ENCODE data around the gene S1PR3.

S1PR3 gene

GRCh38 chr9:88971131-88971960 is 19.9 kb upstream of the S1PR3 start:
- no peak for DNase-seq (ENCODE audit: low spot score)
- TF ChIP-seq, protein P1, sequence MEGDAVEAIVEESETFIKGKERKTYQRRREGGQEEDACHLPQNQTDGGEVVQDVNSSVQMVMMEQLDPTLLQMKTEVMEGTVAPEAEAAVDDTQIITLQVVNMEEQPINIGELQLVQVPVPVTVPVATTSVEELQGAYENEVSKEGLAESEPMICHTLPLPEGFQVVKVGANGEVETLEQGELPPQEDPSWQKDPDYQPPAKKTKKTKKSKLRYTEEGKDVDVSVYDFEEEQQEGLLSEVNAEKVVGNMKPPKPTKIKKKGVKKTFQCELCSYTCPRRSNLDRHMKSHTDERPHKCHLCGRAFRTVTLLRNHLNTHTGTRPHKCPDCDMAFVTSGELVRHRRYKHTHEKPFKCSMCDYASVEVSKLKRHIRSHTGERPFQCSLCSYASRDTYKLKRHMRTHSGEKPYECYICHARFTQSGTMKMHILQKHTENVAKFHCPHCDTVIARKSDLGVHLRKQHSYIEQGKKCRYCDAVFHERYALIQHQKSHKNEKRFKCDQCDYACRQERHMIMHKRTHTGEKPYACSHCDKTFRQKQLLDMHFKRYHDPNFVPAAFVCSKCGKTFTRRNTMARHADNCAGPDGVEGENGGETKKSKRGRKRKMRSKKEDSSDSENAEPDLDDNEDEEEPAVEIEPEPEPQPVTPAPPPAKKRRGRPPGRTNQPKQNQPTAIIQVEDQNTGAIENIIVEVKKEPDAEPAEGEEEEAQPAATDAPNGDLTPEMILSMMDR (IDR thresholded peaks at IDR 0.05; ENCODE audit: extremely low read depth, missing control alignments) = no peak

- no peak for DNase-seq (ENCODE audit: low spot score)
- TF ChIP-seq, protein P1 (IDR thresholded peaks at IDR 0.05; ENCODE audit: extremely low read depth, missing control alignments) = no peak
Measured at GRCh38 chr9:88972401-88972800, 18.9 kb upstream of the S1PR3 start.

DNA sequence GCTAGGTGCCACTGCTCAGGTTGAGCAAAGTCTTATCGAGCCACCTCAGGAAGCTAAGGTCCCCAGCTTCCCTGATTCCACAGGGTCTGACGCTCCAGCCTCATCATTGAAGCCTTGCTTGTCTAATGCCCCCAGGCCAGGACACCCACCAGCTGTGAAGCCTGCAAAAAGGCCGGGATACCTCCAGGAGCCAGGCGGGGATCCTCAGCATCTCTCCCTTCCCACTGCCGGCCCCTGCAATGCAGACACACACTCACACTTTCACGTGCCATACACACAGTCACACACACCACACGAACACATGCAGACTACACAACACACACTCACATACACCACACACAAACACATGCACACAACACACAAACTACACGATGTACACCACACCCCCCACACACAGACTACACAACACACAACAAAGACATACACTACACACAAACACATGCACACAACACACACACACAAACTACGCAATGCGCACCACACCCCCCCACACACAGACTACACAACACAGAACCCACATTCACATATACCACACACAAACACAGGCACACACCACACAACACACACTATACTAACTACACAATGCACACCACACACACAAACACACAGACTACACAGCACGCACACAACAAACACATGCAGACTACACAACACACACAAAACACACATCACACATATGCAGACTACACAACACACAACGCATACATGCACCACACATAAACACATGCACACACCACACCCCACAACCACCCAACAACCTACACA is 17.8 kb upstream of the S1PR3 start:
- TF ChIP-seq, protein P1 (IDR thresholded peaks at IDR 0.05; ENCODE audit: extremely low read depth, missing control alignments) = no peak
- no peak for DNase-seq (ENCODE audit: low spot score)

DNA sequence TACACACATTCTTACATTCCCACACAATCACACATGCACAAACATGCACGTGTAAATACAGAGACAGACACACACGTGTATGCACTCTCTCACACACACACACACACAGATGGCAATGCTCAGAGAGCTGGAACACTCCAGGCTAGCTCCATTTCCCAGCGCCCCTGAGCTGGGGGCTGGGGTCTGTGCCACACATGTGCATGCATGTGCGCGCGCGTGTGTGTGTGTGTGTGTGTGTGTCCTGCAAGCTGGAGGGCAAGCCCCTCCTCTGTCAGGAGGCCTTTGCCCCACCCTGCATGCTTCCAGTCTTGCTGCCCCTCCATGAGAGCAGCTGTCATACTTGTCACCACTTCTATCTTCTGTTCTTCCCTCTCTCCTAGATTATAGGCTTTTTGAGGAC is 16.6 kb upstream of the S1PR3 start:
- no peak for DNase-seq (ENCODE audit: low spot score)
- TF ChIP-seq, protein P1 (IDR thresholded peaks at IDR 0.05; ENCODE audit: extremely low read depth, missing control alignments) = no peak

DNA sequence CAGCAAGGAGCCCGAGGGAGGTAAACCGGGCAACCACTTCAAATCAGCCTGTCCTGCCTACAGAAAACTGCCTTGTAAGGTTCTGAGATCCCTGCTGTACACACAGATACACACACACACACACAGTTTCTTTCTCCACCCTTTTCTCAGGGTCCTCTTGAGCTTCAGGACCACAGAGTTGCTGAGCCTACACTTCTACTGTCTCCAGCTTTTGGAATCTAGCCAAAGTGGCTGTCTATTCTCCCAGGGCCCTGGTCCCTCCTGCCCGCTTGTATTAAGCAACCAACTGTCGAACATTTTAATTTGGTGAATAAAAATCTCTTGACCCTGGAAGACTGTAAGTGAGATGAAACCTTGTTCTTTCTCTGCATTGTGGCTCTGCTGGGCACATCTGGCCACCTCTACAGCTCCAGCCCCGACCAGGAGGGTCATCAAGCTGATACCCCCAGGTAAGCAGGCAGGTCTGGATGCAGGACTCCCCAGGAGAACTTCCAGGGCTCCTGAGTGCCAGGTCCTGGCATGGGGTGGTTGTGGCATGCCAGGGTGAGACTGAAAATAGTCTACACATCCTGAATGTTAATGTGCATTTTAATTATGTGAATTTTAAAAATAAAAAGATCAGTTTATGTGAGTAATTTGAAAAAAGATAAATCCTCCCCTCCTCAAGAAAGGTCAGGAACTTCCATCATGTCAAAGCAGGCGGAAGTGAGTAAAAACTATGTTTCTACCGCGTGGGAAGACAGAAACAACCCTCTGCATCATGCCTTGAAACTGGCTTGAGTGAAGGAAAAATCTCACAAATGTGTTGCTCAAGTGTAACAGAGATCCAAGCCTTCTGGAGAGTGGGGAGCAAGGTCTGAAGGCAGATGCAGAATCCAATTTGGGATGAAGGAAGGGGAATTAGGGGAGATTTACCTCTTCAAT is 15.0 kb upstream of the S1PR3 start:
- no peak for DNase-seq (ENCODE audit: low spot score)
- TF ChIP-seq, protein P1 (IDR thresholded peaks at IDR 0.05; ENCODE audit: extremely low read depth, missing control alignments) = no peak

DNA sequence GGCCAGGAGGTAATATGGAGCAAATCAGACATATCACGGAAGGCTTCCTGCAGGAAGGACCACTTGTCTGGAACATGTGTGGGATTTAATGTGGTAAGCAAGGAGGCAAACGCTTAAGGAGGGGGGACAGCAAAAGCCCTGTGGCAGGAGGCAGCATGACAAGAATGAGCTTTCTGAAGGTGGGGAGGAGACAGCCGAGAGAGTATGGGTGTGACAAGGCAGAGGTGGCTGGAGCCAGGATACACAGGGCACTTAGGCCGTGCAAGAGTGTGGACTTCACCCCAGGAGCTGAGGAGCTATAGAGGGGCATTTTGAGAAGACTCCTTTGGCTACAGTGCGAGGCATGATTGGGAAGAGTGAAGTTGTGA is 14.4 kb upstream of the S1PR3 start:
- TF ChIP-seq, protein P1 (IDR thresholded peaks at IDR 0.05; ENCODE audit: extremely low read depth, missing control alignments) = no peak
- DNase-seq (ENCODE audit: low spot score) = no peak
